ENCODE data around the gene DCUN1D2. TPM values are rescaled to one million over a fixed set of nuclear protein-coding genes. Genes with fewer than 3 reads are reported as not detected.
"Not testable (repeated sequence)": the region's sequence is repeated elsewhere in the genome, so short reads cannot be mapped to it uniquely, and the experiment has no call there.

DCUN1D2 gene
- polyA plus RNA-seq, 1 experiment = 11.0 TPM

GRCh38 chr13:113437408-113438010 is 53.0 kb downstream of the DCUN1D2 start:
- DNase-seq (ENCODE audit: low read depth) = no peak
- no peaks in the 10 kb centered on the region for H3K27me3 ChIP-seq (ENCODE audit: control insufficient read depth, insufficient read depth, low read length)

GRCh38 chr13:113436866-113437265 is 53.6 kb downstream of the DCUN1D2 start:
- H3K27me3 ChIP-seq (ENCODE audit: control insufficient read depth, insufficient read depth, low read length); H3K36me3 ChIP-seq (ENCODE audit: control insufficient read depth, insufficient read depth, low read length); H3K4me3 ChIP-seq (ENCODE audit: low read depth, low read length); DNase-seq (ENCODE audit: low read depth); CTCF ChIA-PET; POLR2A ChIA-PET: not testable (repeated sequence)

More at GRCh38 chr13:113437408-113438010, 53.0 kb downstream of the DCUN1D2 start:
- ChIA-PET CTCF (no interaction called here), POLR2A (no interaction called here)
- no peak for TF ChIP-seq CTCF (IDR thresholded peaks at IDR 0.05; ENCODE audit: insufficient read depth, low read depth, low read length)
- Histone ChIP-seq H3K4me3 (ENCODE audit: low read depth, low read length) (no peak overlapping the region), H3K36me3 (ENCODE audit: control insufficient read depth, insufficient read depth, low read length) (0 out of 2 replicates have a peak, but pooled peaks cover 2% of the 10 kb centered on the region)

GRCh38 chr13:113435907-113436306 is 54.6 kb downstream of the DCUN1D2 start:
- POLR2A ChIA-PET; DNase-seq (ENCODE audit: low read depth); H3K4me3 ChIP-seq (ENCODE audit: low read depth, low read length); CTCF ChIA-PET; H3K27me3 ChIP-seq (ENCODE audit: control insufficient read depth, insufficient read depth, low read length); H3K36me3 ChIP-seq (ENCODE audit: control insufficient read depth, insufficient read depth, low read length): not testable (repeated sequence)

DNA sequence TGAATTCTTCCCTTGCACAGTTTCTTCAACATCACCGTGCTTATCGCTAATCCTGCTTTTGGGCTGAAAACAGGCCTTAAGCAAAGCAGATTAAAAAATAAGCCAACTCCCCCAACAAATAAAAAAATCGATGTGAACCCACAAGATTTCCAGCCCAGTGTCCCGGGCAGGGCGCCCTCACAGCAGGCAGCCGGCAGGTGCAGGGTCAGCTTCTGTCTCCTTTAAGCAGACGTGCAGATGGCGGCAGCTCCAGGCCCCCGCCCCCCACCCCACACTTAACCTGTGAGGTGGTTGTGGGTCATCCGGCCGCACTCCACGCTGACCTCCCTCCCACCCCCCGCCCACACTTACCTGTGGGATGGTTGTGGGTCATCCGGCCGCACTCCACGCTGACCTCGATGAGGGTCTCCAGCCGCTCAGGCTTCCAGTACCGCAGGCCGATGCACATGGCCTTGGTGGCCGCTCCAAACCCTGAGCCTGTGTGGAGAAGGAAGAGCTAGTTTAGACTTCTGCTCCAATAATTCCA is 57.1 kb downstream of the DCUN1D2 start:
- POLR2A ChIA-PET = no interaction called here
- Histone ChIP-seq H3K36me3 (ENCODE audit: control insufficient read depth, insufficient read depth, low read length) (peaks cover 1% of the 10 kb centered on the region; the same call in 1 of the 2 replicates), H3K4me3 (ENCODE audit: low read depth, low read length) (no peak overlapping the region), H3K27me3 (ENCODE audit: control insufficient read depth, insufficient read depth, low read length) (no peaks in the 10 kb centered on the region)
- no peak for TF ChIP-seq CTCF (IDR thresholded peaks at IDR 0.05; ENCODE audit: insufficient read depth, low read depth, low read length)
- DNase-seq (ENCODE audit: low read depth) = no peak
- CTCF ChIA-PET = no interaction called here

DNA sequence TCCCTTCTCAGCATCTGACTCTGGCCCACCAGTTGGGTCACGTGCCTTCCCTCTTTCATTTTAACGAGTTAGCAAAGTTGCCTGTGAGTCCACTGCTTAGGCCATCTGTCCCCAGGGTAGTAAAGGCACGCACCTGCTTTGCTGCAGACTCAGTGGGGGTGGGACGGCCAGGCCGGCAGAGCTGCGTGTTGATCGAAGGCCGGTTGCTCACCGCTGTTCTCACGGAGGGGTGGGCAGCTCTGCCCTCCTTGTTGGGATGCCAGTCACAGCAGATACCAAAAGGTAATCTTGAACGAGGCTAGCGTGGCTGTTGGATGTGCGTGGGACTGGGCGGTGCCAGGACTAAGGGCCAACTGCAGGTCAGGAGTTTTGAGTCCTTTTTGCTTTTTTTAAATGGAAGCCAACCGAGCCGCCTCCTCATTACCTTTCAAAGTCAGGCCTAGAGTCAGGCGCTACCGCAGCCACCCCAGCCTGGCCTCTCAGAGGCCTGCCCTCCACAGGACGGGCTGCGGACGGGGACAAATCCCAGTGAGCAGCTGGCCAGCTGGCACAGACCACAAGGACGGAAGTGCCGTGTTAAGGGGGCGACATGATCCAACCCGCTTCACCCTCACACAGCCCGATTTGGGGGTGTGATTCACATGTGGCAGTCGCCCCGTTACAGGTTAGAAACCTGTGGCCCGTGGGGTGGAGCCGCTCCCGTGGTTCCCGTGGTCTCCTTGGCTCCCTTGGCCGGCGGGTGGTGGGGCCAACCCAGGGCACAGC is 57.8 kb downstream of the DCUN1D2 start:
- H3K27me3 ChIP-seq (ENCODE audit: control insufficient read depth, insufficient read depth, low read length) = no peaks in the 10 kb centered on the region
- DNase-seq (ENCODE audit: low read depth) = no peak
- POLR2A ChIA-PET = no interaction called here
- TF ChIP-seq CTCF (IDR thresholded peaks at IDR 0.05; ENCODE audit: insufficient read depth, low read depth, low read length) = no peak
- peaks cover 1% of the 10 kb centered on the region; the same call in 1 of the 2 replicates for H3K36me3 ChIP-seq (ENCODE audit: control insufficient read depth, insufficient read depth, low read length)
- H3K4me3 ChIP-seq (ENCODE audit: low read depth, low read length) = no peak overlapping the region
- CTCF ChIA-PET = no interaction called here

DNA sequence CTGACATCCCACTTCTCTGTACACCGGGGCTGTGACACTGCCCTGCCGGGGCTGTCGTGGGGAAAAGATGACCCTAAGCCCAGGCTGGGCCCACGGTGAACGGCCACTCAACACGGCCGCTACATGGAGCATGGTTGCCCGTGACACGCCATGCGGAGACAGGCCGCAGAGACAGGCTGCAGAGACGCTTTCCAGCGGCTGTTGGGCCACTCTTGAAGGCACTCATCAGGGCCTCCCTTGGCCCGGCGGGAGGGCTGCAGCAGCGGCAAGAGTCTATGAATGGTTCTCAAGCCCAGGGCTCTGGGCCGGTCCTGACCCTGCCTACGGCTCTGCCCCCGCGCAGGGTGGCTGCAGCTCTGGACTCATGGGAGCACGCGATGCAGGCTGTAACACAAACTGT is 59.3 kb downstream of the DCUN1D2 start:
- POLR2A ChIA-PET = no interaction called here
- no peaks in the 10 kb centered on the region for H3K27me3 ChIP-seq (ENCODE audit: control insufficient read depth, insufficient read depth, low read length)

More for the DNA sequence above, 59.3 kb downstream of the DCUN1D2 start:
- CTCF ChIA-PET = no interaction called here
- Histone ChIP-seq H3K36me3 (ENCODE audit: control insufficient read depth, insufficient read depth, low read length) (peaks cover 1% of the 10 kb centered on the region; the same call in 1 of the 2 replicates), H3K4me3 (ENCODE audit: low read depth, low read length) (no peak overlapping the region)
- no peak for TF ChIP-seq CTCF (IDR thresholded peaks at IDR 0.05; ENCODE audit: insufficient read depth, low read depth, low read length)
- no peak for DNase-seq (ENCODE audit: low read depth)
